GM21390 (cell line): Measurements from ENCODE around the gene KLK6.
"Not testable (repeated sequence)": the region's sequence is repeated elsewhere in the genome, so short reads cannot be mapped to it uniquely, and the experiment has no call there.

Source experiments
- ATAC-seq: cut with Tn5 transposase; IDR thresholded peaks from one replicate; pipeline ENCODE4 v1.9.1; 2021; ENCODE audit not compliant: unreplicated experiment

Gene KLK6

GRCh38 chr19:50994129-50994528 is 24.7 kb upstream of the KLK6 start:
- ATAC-seq = no peak

- no peak for ATAC-seq
Measured at GRCh38 chr19:50992666-50993035, 23.3 kb upstream of the KLK6 start.

DNA sequence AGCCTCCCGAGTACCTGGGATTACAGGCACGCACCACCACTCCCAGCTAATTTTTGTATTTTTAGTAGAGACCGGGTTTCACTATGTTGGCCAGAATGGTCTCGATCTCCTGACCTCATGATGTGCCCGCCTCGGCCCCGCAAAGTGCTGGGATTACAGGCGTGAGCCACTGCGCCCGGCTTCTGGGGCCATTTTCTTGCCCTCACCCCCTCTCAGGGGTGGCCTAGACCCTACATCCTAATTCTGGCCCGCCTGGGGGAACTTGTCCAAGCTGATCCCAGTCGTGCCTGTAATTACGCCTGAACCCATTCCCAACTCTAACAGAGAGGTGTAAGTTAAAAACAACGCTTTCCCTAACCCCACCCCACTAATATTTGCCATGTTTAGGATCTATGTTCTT is 15.0 kb upstream of the KLK6 start:
- not testable (repeated sequence) for ATAC-seq

- ATAC-seq = no peak
Measured at GRCh38 chr19:50983625-50984292, 14.4 kb upstream of the KLK6 start, which contains the start of gene KLK7. KLK7 (minus strand) TSS chr19:50983917; CDS start chr19:50982399, 1,518 bp downstream.

- ATAC-seq = no peak
Measured at GRCh38 chr19:50982186-50982585, 12.8 kb upstream of the KLK6 start.

DNA sequence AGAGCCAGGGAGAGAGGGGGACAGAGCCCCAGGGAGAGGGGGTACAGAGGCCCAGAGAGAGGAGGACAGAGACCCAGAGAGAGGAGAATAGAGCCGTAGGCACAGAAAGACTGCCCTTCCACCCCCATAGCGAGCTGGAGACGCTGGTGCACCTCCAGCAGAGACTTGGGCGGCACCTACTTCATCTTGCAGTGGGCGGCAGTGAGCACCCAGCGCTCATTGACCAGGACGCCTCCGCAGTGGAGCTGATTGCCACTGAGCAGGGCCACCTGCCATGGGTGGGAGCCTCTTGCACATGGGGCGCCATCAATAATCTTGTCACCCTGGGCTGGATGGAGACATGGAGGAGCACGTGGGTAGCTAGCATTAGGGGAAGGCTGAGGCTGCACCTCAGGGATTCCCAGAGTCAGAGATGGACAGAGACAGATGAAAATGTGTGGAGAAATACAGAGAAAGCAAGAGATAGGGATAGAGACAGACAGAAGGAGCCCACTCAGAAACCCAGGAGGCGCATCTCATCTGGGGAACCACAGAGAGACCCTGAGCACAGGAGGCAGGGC is 12.3 kb upstream of the KLK6 start:
- no peak for ATAC-seq

- ATAC-seq = no peak
Measured at GRCh38 chr19:50980208-50980607, 10.8 kb upstream of the KLK6 start.

- no peak for ATAC-seq
Measured at GRCh38 chr19:50979758-50980157, 10.4 kb upstream of the KLK6 start.

DNA sequence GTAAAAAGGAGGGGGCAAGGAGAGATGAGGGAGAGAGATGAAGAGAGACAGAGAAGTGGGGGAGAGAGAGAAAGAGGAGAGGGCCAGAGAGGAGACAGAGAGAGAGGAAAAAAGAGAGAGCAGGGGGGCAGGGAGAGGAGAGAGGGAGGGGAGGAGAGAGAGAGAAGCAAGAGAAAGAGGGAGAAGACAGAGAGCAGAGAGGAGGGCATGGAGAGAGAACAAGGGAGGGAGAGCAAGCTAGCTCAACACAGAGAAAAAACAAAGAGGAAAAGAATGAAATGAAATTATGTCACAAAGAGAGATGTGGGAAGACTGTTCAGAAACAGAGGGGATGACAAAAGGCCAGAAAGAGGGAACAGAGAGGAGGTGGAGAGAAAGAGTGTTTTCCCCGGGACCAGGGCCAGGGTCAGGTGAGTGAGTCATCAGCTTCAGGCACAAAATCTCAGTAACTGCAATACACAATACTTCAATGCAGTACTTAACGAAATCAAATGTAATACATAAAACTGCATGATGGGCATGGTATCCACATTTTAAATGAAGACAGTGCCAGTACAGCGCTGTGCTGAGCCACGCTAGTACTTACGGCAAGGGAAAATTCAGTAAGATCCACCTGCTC is 9.5 kb upstream of the KLK6 start:
- ATAC-seq = no peak

GRCh38 chr19:50977626-50978025 is 8.2 kb upstream of the KLK6 start:
- ATAC-seq = no peak

DNA sequence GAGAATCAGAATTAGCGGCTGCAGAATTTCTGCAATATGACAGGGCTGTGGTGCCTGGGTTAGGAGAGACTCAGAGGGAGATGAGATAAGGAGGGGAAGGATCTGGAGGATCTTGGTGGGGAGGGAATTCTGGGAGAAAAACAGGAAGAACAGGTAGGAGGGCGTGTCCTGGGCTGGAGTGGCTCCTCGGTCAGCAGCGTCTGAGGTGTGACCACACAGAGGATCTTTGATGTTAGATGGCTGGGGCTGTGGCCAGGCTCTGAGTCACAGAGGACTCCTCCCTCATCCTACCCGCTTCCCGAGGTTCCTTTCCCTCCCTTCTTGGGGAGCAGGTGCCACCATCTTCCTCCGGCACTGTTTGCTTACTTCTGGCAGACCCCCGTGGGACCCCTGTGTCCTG is 6.4 kb upstream of the KLK6 start:
- ATAC-seq = no peak

DNA sequence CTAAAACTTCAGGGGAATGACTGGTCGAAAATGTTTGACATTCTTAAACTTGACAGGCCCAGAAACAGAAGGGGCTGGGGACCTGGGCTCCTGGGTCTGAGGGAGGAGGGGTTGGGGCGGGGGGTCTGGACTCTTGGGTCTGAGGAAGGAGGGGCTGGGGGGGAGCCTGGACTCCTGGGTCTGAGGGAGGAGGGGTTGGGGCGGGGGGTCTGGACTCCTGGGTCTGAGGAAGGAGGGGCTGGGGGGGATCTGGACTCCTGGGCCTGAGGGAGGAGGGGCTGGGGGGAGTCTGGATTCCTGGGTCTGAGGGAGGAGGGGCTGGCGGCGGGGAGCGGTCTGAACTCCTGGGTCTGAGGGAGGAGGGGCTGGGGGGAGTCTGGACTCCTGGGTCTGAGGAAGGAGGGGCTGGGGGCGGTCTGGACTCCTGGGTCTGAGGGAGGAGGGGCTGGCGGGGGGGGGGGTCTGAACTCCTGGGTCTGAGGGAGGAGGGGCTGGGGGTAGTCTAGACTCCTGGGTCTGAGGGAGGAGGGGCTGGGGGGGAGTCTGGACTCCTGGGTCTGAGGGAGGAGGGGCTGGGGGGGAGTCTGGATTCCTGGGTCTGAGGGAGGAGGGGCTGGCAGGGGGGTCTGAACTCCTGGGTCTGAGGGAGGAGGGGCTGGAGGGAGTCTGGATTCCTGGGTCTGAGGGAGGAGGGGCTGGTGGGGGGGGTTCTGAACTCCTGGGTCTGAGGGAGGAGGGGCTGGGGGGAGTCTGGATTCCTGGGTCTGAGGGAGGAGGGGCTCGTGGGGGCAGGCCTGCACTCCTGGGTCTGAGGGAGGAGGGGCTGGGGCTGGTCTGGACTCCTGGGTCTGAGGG is 5.5 kb upstream of the KLK6 start:
- no peak for ATAC-seq

DNA sequence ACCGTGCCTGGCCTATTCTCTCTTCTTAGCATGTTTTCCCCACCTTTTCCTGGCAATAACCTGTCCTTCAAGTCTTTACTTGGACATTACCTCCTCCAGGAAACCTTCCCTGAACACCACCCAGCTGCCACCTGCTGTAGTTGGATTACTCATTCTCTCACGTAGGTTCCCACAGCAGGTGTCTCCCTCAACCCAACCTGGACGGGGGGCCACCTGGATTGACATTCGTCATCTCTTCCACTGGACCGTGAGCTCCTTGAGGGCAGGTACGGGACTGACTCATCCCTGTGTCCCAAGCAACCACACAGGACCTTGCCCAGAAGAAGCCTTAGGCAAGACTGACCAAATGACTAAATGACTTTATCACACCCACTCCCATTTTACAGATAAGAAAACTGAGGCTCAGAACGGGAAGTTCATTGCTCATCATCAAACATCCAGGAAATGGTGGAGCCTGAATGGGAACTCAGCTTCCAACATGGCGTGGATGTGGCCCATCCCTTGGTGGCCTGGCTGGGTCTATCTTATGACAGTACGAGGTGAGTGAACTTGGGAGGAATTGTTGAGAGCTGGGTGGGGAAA is 3.5 kb upstream of the KLK6 start:
- no peak for ATAC-seq

DNA sequence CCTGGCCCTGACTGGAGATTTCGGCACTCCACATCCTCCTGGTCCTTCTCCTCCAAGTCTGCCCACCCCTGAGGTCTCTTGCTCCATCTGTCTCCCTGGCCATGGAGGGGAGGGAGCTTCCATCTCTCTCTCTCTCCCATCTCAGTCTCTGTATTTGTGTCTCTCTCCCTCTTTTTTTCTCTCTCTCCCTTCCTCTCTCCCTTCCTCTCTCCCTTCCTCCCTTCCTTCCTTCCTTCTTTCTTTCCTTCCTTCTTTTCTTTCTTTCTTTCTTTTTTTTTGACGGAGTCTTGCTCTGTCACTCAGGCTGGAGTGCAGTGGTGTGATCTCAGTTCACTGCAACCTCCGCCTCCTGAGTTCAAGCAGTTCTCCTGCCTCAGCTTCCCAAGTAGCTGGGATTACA is 419 bp upstream of the KLK6 start:
- not testable (repeated sequence) for ATAC-seq

GRCh38 chr19:50968716-50969412 is 527 bp downstream of the KLK6 start:
- no peak for ATAC-seq

- no peak for ATAC-seq
Measured at GRCh38 chr19:50967929-50968715, 1.3 kb downstream of the KLK6 start.

- no peak for ATAC-seq
Measured at GRCh38 chr19:50964266-50964665, 5.1 kb downstream of the KLK6 start.

DNA sequence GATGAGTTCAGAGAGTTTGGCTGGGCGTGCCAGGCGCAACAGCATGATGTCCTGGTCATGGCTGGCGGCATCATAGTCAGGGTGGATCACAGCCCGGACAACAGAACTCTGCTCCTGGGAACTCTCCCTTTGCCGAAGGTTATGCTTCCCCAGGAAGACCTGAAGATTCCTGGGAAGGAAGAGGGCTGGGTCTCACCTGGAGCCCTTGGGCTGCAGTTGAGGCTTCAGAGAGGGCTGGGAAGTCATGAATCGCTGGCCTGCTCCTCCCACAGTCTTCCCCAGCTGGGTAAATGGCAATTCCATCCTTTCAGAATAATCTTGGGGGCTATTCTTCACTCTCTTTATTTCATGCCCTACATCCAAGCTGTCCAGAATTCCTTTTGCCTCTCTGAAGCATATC is 6.0 kb downstream of the KLK6 start:
- ATAC-seq = no peak

DNA sequence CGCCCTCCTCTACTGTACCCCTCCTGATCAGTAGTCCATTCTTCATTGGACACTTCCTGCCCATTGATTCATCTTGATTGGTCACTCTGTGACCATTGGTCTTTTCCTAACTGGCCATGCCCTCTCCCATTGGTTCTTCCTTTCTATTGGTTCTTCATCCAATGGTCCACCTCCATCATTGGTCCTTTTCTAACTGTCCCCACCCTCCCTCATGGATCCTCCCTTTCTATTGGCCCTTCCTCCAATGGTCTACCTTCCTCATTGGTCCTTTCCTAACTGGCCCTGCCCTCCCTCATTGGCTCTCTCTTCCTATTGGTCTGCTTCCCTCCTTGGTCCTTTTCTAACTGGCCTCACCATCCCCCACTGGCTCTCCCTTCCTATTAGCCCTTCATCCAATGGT is 7.1 kb downstream of the KLK6 start:
- no peak for ATAC-seq
